ENCODE measurements around the gene PRKG1.

PRKG1 gene

GRCh38 chr10:51227897-51228713 is 153.8 kb downstream of the PRKG1 start:
- no peaks in the 10 kb centered on the region for H3K36me3 ChIP-seq (ENCODE audit: control insufficient read depth, insufficient read depth, low read length)
- no peaks in the 10 kb centered on the region for H3K27me3 ChIP-seq (ENCODE audit: control insufficient read depth, insufficient read depth, low read length)
- H3K4me1 ChIP-seq (ENCODE audit: control insufficient read depth, insufficient read depth, low read length): peaks cover 26% of the 10 kb centered on the region
- H3K9ac ChIP-seq (ENCODE audit: low read length): no peak overlapping the region
- H3K27ac ChIP-seq (ENCODE audit: low read depth, low read length): peak overlapping the region; percentile 53
- no peak overlapping the region for H3K4me3 ChIP-seq (ENCODE audit: low read length)

GRCh38 chr10:51228714-51229100 is 154.4 kb downstream of the PRKG1 start:
- Histone ChIP-seq H3K4me3 (ENCODE audit: low read length) (no peak overlapping the region), H3K27me3 (ENCODE audit: control insufficient read depth, insufficient read depth, low read length) (no peaks in the 10 kb centered on the region), H3K4me1 (ENCODE audit: control insufficient read depth, insufficient read depth, low read length) (peaks cover 26% of the 10 kb centered on the region), H3K36me3 (ENCODE audit: control insufficient read depth, insufficient read depth, low read length) (no peaks in the 10 kb centered on the region), H3K27ac (ENCODE audit: low read depth, low read length) (peak overlapping the region; percentile 53), H3K9ac (ENCODE audit: low read length) (no peak overlapping the region)

- Histone ChIP-seq H3K4me1 (ENCODE audit: control insufficient read depth, insufficient read depth, low read length) (peaks cover 22% of the 10 kb centered on the region), H3K36me3 (ENCODE audit: control insufficient read depth, insufficient read depth, low read length) (no peaks in the 10 kb centered on the region), H3K27ac (ENCODE audit: low read depth, low read length) (peak overlapping the region; percentile 33), H3K4me3 (ENCODE audit: low read length) (no peak overlapping the region), H3K27me3 (ENCODE audit: control insufficient read depth, insufficient read depth, low read length) (no peaks in the 10 kb centered on the region), H3K9ac (ENCODE audit: low read length) (no peak overlapping the region)
Observed at GRCh38 chr10:51230887-51231585, 156.7 kb downstream of the PRKG1 start.

- Histone ChIP-seq H3K4me3 (ENCODE audit: low read length) (no peak overlapping the region), H3K27me3 (ENCODE audit: control insufficient read depth, insufficient read depth, low read length) (no peaks in the 10 kb centered on the region), H3K36me3 (ENCODE audit: control insufficient read depth, insufficient read depth, low read length) (no peaks in the 10 kb centered on the region), H3K27ac (ENCODE audit: low read depth, low read length) (no peak overlapping the region), H3K4me1 (ENCODE audit: control insufficient read depth, insufficient read depth, low read length) (peaks cover 22% of the 10 kb centered on the region), H3K9ac (ENCODE audit: low read length) (no peak overlapping the region)
Observed at GRCh38 chr10:51231754-51232153, 157.5 kb downstream of the PRKG1 start.

- Histone ChIP-seq H3K36me3 (ENCODE audit: control insufficient read depth, insufficient read depth, low read length) (no peaks in the 10 kb centered on the region), H3K27me3 (ENCODE audit: control insufficient read depth, insufficient read depth, low read length) (no peaks in the 10 kb centered on the region), H3K9ac (ENCODE audit: low read length) (no peak overlapping the region), H3K27ac (ENCODE audit: low read depth, low read length) (no peak overlapping the region), H3K4me1 (ENCODE audit: control insufficient read depth, insufficient read depth, low read length) (peaks cover 15% of the 10 kb centered on the region), H3K4me3 (ENCODE audit: low read length) (no peak overlapping the region)
Observed at GRCh38 chr10:51233337-51234100, 159.2 kb downstream of the PRKG1 start.

GRCh38 chr10:51235865-51236264 is 161.6 kb downstream of the PRKG1 start:
- H3K27me3 ChIP-seq (ENCODE audit: control insufficient read depth, insufficient read depth, low read length): no peaks in the 10 kb centered on the region
- H3K27ac ChIP-seq (ENCODE audit: low read depth, low read length): no peak overlapping the region
- H3K36me3 ChIP-seq (ENCODE audit: control insufficient read depth, insufficient read depth, low read length): no peaks in the 10 kb centered on the region
- H3K9ac ChIP-seq (ENCODE audit: low read length): no peak overlapping the region
- peaks cover 11% of the 10 kb centered on the region for H3K4me1 ChIP-seq (ENCODE audit: control insufficient read depth, insufficient read depth, low read length)
- H3K4me3 ChIP-seq (ENCODE audit: low read length): no peak overlapping the region

- Histone ChIP-seq H3K4me1 (ENCODE audit: control insufficient read depth, insufficient read depth, low read length) (peaks cover 6% of the 10 kb centered on the region), H3K9ac (ENCODE audit: low read length) (no peak overlapping the region), H3K4me3 (ENCODE audit: low read length) (no peak overlapping the region), H3K27ac (ENCODE audit: low read depth, low read length) (no peak overlapping the region), H3K36me3 (ENCODE audit: control insufficient read depth, insufficient read depth, low read length) (no peaks in the 10 kb centered on the region), H3K27me3 (ENCODE audit: control insufficient read depth, insufficient read depth, low read length) (no peaks in the 10 kb centered on the region)
Observed at GRCh38 chr10:51239006-51239405, 164.7 kb downstream of the PRKG1 start.

- no peaks in the 10 kb centered on the region for H3K36me3 ChIP-seq (ENCODE audit: control insufficient read depth, insufficient read depth, low read length)
- H3K27me3 ChIP-seq (ENCODE audit: control insufficient read depth, insufficient read depth, low read length): no peaks in the 10 kb centered on the region
- no peak overlapping the region for H3K4me3 ChIP-seq (ENCODE audit: low read length)
- H3K9ac ChIP-seq (ENCODE audit: low read length): no peak overlapping the region
- no peak overlapping the region for H3K27ac ChIP-seq (ENCODE audit: low read depth, low read length)
- H3K4me1 ChIP-seq (ENCODE audit: control insufficient read depth, insufficient read depth, low read length): peaks cover 12% of the 10 kb centered on the region
Observed at GRCh38 chr10:51241461-51241860, 167.2 kb downstream of the PRKG1 start.

GRCh38 chr10:51242393-51242792 is 168.1 kb downstream of the PRKG1 start:
- no peak overlapping the region for H3K4me3 ChIP-seq (ENCODE audit: low read length)
- no peaks in the 10 kb centered on the region for H3K27me3 ChIP-seq (ENCODE audit: control insufficient read depth, insufficient read depth, low read length)
- H3K27ac ChIP-seq (ENCODE audit: low read depth, low read length): no peak overlapping the region
- no peaks in the 10 kb centered on the region for H3K36me3 ChIP-seq (ENCODE audit: control insufficient read depth, insufficient read depth, low read length)
- peaks cover 12% of the 10 kb centered on the region for H3K4me1 ChIP-seq (ENCODE audit: control insufficient read depth, insufficient read depth, low read length)
- no peak overlapping the region for H3K9ac ChIP-seq (ENCODE audit: low read length)

- Histone ChIP-seq H3K27me3 (ENCODE audit: control insufficient read depth, insufficient read depth, low read length) (no peaks in the 10 kb centered on the region), H3K9ac (ENCODE audit: low read length) (no peak overlapping the region), H3K36me3 (ENCODE audit: control insufficient read depth, insufficient read depth, low read length) (no peaks in the 10 kb centered on the region), H3K4me3 (ENCODE audit: low read length) (no peak overlapping the region), H3K27ac (ENCODE audit: low read depth, low read length) (peak overlapping the region; percentile 20), H3K4me1 (ENCODE audit: control insufficient read depth, insufficient read depth, low read length) (peaks cover 12% of the 10 kb centered on the region)
Observed at GRCh38 chr10:51244309-51244708, 170.0 kb downstream of the PRKG1 start.

GRCh38 chr10:51244748-51245490 is 170.6 kb downstream of the PRKG1 start:
- peaks cover 12% of the 10 kb centered on the region for H3K4me1 ChIP-seq (ENCODE audit: control insufficient read depth, insufficient read depth, low read length)
- no peaks in the 10 kb centered on the region for H3K36me3 ChIP-seq (ENCODE audit: control insufficient read depth, insufficient read depth, low read length)
- H3K9ac ChIP-seq (ENCODE audit: low read length): no peak overlapping the region
- no peak overlapping the region for H3K4me3 ChIP-seq (ENCODE audit: low read length)
- no peaks in the 10 kb centered on the region for H3K27me3 ChIP-seq (ENCODE audit: control insufficient read depth, insufficient read depth, low read length)
- H3K27ac ChIP-seq (ENCODE audit: low read depth, low read length): peak overlapping the region; percentile 20

GRCh38 chr10:51246156-51246555 is 171.9 kb downstream of the PRKG1 start:
- H3K27ac ChIP-seq (ENCODE audit: low read depth, low read length): no peak overlapping the region

More at GRCh38 chr10:51246156-51246555, 171.9 kb downstream of the PRKG1 start:
- H3K27me3 ChIP-seq (ENCODE audit: control insufficient read depth, insufficient read depth, low read length): no peaks in the 10 kb centered on the region
- H3K36me3 ChIP-seq (ENCODE audit: control insufficient read depth, insufficient read depth, low read length): no peaks in the 10 kb centered on the region
- H3K4me3 ChIP-seq (ENCODE audit: low read length): no peak overlapping the region
- peaks cover 15% of the 10 kb centered on the region for H3K4me1 ChIP-seq (ENCODE audit: control insufficient read depth, insufficient read depth, low read length)
- H3K9ac ChIP-seq (ENCODE audit: low read length): no peak overlapping the region

Measured in rectal smooth muscle tissue (tissue), 1 donor.